ENCODE results near the gene RALGPS1. TPM values are rescaled to one million over a fixed set of nuclear protein-coding genes. Genes with fewer than 3 reads are reported as not detected.

Gene RALGPS1
- total RNA-seq, 1 donor from 2014 or later = 48.8 TPM

- DNase-seq (ENCODE audit: low spot score) = peak; percentile 18
Measured at GRCh38 chr9:127172066-127172707, 257.6 kb downstream of the RALGPS1 start.

DNA sequence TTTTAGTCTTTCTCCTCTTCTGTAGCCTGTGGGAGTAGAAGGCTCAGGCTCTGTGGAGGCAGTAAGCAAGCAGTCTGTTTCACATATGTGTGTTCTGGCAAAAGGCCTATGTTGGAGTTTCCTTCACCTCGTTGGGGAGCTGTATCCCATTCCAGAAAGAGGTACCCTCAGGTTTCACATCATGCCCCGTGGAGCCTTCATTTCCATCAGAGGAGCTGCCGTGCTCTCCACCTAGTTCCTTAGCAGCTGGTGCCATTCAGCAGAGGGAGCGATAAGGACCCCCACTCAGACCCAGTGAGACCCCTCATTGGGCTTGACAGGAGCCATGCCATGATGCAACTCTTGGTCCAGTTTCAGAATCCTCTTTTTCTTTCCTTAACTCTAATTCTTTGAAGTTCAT is 258.5 kb downstream of the RALGPS1 start:
- DNase-seq (ENCODE audit: low spot score) = peak; percentile 29

GRCh38 chr9:127174386-127175318 is 260.1 kb downstream of the RALGPS1 start:
- DNase-seq (ENCODE audit: low spot score) = peak; percentile 34

DNA sequence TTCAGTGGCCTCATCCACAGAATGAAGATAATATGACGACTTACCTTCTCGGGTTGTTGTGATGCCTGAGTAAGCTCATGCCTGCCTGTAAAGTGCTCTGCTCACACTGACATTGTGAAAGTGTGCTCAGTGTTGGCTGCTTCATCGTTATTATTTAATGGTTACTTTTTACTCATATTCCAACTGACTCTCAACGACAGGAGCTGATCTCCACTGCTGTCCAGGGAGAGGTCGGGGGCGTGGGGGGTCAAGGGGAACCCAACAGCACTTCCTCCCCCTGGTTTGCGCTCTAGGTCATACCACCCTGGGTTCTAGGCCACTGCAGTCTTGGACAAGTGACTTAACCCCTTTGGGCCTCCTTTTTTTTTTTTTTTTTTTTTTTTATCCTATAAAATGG is 260.7 kb downstream of the RALGPS1 start:
- peak; percentile 14 for DNase-seq (ENCODE audit: low spot score)

DNA sequence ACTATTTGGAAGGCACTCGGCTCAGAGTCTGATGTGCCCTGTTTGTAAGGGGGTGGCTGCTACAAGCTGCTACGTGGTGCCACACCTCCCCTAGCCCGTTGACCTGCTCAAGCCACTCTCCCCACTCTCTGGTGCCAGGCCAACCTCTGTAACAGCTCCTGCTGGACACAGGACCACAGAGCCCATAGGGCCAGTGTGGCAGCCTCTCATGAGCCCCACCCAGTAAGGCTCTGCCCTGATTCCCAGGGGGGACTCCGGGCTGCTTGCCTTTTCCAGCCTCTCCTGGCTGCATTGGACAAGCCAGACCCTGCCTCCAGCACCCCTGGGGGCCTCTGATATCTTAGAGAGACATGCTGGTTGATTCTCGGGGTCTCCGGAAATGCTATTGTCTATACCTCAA is 261.2 kb downstream of the RALGPS1 start:
- peak; percentile 20 for DNase-seq (ENCODE audit: low spot score)

DNA sequence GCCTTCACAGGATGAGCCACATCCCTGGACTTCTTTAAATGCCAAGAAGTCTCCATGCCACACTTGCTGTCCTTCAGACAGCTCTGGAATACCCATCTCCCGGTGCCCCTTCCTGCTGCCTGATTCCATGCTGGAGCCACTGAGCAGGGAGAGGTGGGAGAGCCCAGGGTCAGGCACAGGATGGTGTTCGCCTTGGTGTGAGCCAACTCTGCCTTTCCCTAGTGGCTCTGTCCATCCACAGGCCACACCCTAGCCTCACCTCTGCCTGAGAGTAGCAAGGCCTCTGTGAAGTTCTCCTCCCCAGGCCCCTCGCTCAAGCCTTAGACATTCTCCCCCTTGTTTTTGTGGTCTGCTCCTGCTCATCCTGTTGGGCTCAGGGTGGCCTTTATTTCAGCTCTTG is 262.0 kb downstream of the RALGPS1 start:
- DNase-seq (ENCODE audit: low spot score) = no peak

GRCh38 chr9:127177231-127177630 is 262.6 kb downstream of the RALGPS1 start:
- DNase-seq (ENCODE audit: low spot score) = peak; percentile 40

GRCh38 chr9:127177665-127178265 is 263.2 kb downstream of the RALGPS1 start:
- peak; percentile 26 for DNase-seq (ENCODE audit: low spot score)

- peak; percentile 40 for DNase-seq (ENCODE audit: low spot score)
Measured at GRCh38 chr9:127178686-127179632, 264.4 kb downstream of the RALGPS1 start.

GRCh38 chr9:127179633-127180441 is 265.3 kb downstream of the RALGPS1 start:
- no peak for DNase-seq (ENCODE audit: low spot score)

DNA sequence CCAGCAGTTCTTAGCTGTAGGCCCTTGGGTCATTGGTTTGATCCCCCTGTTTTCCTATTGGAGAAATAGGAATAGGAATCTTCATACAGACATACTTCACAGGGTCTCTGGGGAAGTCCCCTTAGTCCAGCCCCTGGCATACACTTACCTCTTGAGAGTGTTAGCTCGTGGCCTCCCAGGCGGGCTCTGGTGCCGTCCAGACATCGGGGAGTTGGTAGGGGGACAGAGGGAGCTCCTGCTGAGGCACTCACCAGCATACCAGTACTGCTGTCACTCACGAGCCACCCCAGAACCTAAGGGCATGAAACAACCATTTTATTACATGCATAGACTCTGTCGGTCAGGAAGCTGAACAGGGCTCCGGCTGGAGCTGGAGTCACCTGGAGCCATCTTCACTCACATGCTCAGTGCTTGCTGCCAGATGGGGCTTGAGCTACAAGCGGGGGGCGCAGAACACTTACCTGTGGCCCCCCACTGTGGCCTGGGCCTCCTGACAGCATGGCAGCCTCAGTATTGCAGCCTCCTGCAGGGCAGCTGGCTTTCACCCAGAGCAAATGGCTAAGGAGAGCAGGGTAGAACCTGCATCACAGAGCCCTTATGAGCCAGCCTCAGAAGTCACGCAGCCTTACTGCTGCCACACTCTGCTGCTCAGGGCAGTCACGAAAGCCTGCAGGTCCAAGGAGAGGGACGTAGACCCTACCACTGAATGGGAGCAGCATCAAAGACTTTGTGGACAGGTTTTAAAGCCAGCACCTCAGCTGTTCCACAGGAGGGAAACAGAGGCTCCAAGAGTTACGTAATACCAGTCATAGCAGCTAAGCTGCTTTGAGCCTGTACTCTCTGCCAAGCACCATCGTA is 266.1 kb downstream of the RALGPS1 start:
- DNase-seq (ENCODE audit: low spot score) = peak; percentile 41

- DNase-seq (ENCODE audit: low spot score) = peak; percentile 26
Measured at GRCh38 chr9:127181315-127181580, 266.7 kb downstream of the RALGPS1 start.

DNA sequence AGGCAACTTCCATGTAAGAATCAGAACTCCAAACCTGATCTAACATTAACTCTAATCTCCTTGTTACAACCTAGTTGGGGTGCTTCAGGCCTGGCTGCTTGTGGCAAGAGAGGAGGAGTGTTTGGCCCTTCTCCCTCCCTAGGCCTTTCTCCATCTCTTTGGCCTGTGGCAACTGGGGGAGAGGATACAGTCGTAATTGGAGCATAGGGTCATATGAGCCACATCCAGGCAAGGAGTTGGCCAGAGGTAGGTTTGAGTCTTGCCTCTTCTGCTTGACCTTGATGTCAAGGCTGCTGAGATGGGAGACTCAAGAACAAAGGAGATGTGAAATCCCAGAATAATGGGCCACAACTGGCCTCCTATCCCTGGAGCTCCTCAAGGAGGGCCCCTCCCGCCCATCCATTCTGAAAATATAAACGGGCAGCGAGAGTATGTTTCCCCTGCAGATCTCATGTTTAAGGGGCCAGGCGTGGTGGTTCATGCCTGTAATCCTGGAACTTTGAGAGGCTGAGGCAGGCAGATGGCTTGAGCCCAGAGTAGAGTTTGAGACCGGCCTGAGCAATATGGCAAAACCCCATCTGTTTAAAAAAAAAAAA is 267.1 kb downstream of the RALGPS1 start:
- DNase-seq (ENCODE audit: low spot score) = peak; percentile 35

DNA sequence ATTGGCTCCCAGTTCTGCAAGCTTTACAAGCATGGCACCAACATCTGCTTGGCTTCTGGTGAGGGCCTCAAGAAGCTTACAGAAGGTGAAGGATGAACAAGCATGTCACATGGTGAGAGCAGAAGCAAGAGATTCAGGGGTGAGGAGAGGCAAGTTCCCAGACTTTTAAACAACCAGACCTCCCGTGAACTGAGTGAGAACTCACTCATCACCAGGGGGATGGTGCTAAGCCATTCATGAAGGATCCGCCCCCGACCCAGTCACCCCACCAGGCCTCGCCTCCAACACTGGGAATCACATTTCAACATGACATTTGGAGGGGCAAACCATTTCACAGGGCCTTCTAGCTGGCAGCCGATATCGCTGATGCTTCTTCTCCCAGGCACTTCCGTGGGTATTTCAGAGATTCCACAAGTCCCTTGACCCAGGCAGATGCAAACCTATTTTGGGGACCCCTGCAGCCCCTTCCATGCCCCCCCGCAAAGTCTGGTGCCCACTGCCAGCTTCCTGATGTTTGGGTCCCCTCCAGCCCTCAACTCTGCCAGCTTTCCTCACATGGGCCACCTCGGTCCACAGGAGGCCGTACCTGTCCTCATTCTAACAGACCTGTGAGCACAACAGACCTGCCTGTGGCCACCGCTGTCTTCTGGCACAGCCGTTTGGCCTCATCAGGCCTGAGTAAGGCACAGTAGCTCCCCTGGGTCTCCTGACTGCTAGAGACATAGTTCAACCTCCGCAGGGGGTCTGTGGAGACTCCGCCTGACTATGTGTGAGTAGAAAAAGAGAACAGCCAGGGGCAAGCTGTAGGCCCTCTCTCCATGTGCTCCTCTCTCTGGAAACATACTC is 268.5 kb downstream of the RALGPS1 start:
- no peak for DNase-seq (ENCODE audit: low spot score)

DNA sequence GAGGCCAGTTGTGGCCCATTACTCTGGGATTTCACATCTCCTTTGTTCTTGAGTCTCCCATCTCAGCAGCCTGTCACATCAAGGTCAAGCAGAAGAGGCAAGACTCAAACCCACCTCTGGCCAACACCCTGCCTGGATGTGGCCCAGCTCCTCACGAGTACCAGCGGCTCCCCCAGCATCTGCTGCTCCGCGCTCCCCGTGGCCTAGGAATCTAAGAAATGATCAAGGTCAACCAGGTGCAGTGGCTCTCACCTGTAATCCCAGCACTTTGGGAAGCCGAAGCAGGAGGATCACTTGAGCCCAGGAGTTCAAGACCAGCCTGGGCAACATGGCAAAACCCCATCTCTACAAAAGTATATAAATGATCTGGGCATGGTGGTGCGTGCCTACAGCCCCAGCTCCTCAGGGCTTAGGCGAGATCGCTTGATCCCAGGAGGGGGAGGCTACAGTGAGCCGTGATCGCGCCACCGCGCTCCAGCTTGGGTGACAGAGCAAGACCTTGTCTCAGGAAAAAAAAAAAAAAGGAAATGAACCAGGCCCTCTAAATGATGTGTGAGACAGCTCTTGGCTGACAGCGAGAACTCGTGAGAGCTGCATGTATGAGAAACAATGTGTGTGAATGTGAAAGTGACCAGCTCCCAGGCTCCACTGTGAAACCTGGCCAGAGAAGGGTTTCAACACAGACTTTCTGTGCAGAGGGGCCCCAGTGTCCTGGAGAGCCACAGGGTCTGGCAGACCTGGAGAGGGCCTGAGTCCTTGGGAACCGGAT is 269.4 kb downstream of the RALGPS1 start:
- no peak for DNase-seq (ENCODE audit: low spot score)

- no peak for DNase-seq (ENCODE audit: low spot score)
Measured at GRCh38 chr9:127184641-127185040, 270.1 kb downstream of the RALGPS1 start.

DNA sequence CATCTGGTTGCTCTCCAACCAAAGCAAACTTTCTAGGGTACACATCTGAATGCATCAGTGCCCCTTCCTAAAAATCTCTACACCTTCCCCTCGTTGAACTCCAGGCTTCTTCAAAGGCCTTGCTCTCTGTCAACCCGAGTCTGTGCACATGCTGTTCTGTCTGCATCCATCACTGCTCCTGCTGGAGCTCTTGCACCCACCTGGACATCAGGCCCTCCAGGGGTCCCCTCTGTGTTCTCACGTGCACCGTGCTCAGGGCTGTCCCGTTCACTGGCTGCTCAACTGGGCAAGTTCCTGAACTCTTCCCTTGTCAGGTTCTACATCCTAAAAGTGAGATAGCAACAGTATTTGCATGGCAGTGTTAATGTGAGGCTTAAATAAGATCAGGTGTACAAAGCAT is 270.6 kb downstream of the RALGPS1 start:
- no peak for DNase-seq (ENCODE audit: low spot score)
